GM21717 (cell line): ENCODE results near the gene CENPVL2.
"Not testable (repeated sequence)": the region's sequence is repeated elsewhere in the genome, so short reads cannot be mapped to it uniquely, and the experiment has no call there.

Source experiments
- ATAC-seq: cut with Tn5 transposase; IDR thresholded peaks from one replicate; pipeline ENCODE4 v1.9.1; 2021; ENCODE audit warnings: mild to moderate bottlenecking, moderate library complexity; ENCODE audit not compliant: unreplicated experiment

CENPVL2 gene

GRCh38 chrX:51682720-51683062 lies at the start of gene CENPVL2:
TSS of gene CENPVL2 (minus strand) at chrX:51682831. CDS start at chrX:51682831, 0 bp downstream.
- ATAC-seq: not testable (repeated sequence)

GRCh38 chrX:51728202-51728601 lies 45.6 kb upstream of the CENPVL2 start:
- no peak for ATAC-seq

GRCh38 chrX:51712943-51713647 lies 30.5 kb upstream of the CENPVL2 start:
- ATAC-seq: not testable (repeated sequence)

GRCh38 chrX:51710277-51711164 lies 27.9 kb upstream of the CENPVL2 start, which contains the start of gene CENPVL1:
TSS of gene CENPVL1 (plus strand) at chrX:51710512. CDS start at chrX:51710512, 0 bp downstream.
- not testable (repeated sequence) for ATAC-seq

- no peak for ATAC-seq
Measured at GRCh38 chrX:51697397-51697796, 14.8 kb upstream of the CENPVL2 start.

GRCh38 chrX:51694254-51694653 lies 11.6 kb upstream of the CENPVL2 start:
- ATAC-seq: no peak

- not testable (repeated sequence) for ATAC-seq
Measured at GRCh38 chrX:51681808-51682719, 567 bp downstream of the CENPVL2 start.

- not testable (repeated sequence) for ATAC-seq
Measured at GRCh38 chrX:51679689-51680433, 2.8 kb downstream of the CENPVL2 start.

- no peak for ATAC-seq
Measured at GRCh38 chrX:51665981-51666380, 16.6 kb downstream of the CENPVL2 start.

- no peak for ATAC-seq
Measured at GRCh38 chrX:51643377-51643776, 39.3 kb downstream of the CENPVL2 start.

- no peak for ATAC-seq
Measured at GRCh38 chrX:51641421-51642021, 41.1 kb downstream of the CENPVL2 start.

GRCh38 chrX:51636511-51636910 lies 46.1 kb downstream of the CENPVL2 start:
- ATAC-seq: not testable (repeated sequence)
